Heart left ventricle (tissue), 16 donors: ENCODE data around the gene AQP2. TPM values are rescaled to one million over a fixed set of nuclear protein-coding genes. Genes with fewer than 3 reads are reported as not detected.

Experiments used
- ATAC-seq, 4 donors: fragments of 200-7000 bp; cut with Tn5 transposase; one replicate each; pipeline ENCODE4 v1.9.1; 2020 to 2022; ENCODE audit warnings: moderate library complexity in 4 of 4, mild to moderate bottlenecking in 3 of 4, moderate number of reproducible peaks in 1 of 4
- DNase-seq, 5 donors: peaks; one replicate each; pipeline ENCODE4 v3.0.0-alpha.2; 2020
- H3K27ac ChIP-seq, 12 donors: fragments of 200-600 bp; sonication (generic) in 4 of 12; one replicate each; pipeline versions ENCODE4 v1.5.0 to v1.8.0; 2016 to 2022; ENCODE audit warnings: mild to moderate bottlenecking in 2 of 12
- H3K27me3 ChIP-seq, 9 donors: fragments of 200-600 bp; sonication (generic) in 2 of 9; one replicate each; pipeline versions ENCODE4 v1.5.1 to v1.8.0; 2016 to 2022; ENCODE audit warnings: mild to moderate bottlenecking in 3 of 9
- H3K36me3 ChIP-seq, 9 donors: fragments of 200-600 bp; sonication (generic) in 2 of 9; one replicate each; pipeline versions ENCODE4 v1.5.0 to v1.8.0; 2018 to 2022; ENCODE audit warnings: mild to moderate bottlenecking in 2 of 9
- H3K4me1 ChIP-seq, 12 donors: fragments of 200-600 bp; sonication (generic) in 4 of 12; one replicate each; pipeline versions ENCODE4 v1.5.0 to v1.8.0; 2016 to 2022; ENCODE audit warnings: mild to moderate bottlenecking in 3 of 12
- H3K4me3 ChIP-seq, 12 donors: fragments of 200-600 bp; sonication (generic) in 4 of 12; one replicate each; pipeline versions ENCODE4 v1.5.0 to v1.8.0; 2017 to 2022; ENCODE audit warnings: mild to moderate bottlenecking in 9 of 12, moderate library complexity in 4 of 12
- H3K9me3 ChIP-seq, 12 donors: fragments of 200-600 bp; sonication (generic) in 4 of 12; one replicate each; pipeline versions ENCODE4 v1.5.0 to v1.8.0; 2016 to 2022; ENCODE audit warnings: mild to moderate bottlenecking in 1 of 12
- CTCF ChIP-seq, 12 donors: fragments of 200-600 bp; sonication (generic) in 4 of 12; IDR thresholded peaks; one replicate each; pipeline versions ENCODE4 v1.5.0 to v1.8.0; 2018 to 2022; ENCODE audit warnings: antibody characterized with exemption in 12 of 12, mild to moderate bottlenecking in 5 of 12
- POLR2A ChIP-seq, 2 donors: fragments of 450-650 bp; IDR thresholded peaks; one replicate each; pipeline ENCODE4 v1.6.1; 2017; ENCODE audit warnings: antibody characterized with exemption in 2 of 2, mild to moderate bottlenecking in 2 of 2, moderate library complexity in 2 of 2
- WGBS, 4 donors: extraction: QIAGEN DNeasy Blood & Tissue Kit in 2 of 4; methylation state at CpG; one replicate each; pipeline versions ENCODE4 v1.1.5 to v1.1.7; 2013 to 2018; 5-methylcytosine and 5-hydroxymethylcytosine counted together
- intact Hi-C, 10 donors: fragments of 100-400 bp; cut with DNase I; formaldehyde crosslinking; loops; one replicate each; pipeline versions ENCODE4 v1.11.1 to v1.14.2; 2022
- polyA plus RNA-seq, 2 donors: library from polyadenylated mRNA; stranded (reverse); fragments of 200-250 nt; gene quantifications; one replicate each; pipeline ENCODE4 v1.2.3, GENCODE V29; 2013
- total RNA-seq, 9 donors: library from RNA; depleted of rRNA in 2 of 9; stranded (reverse); fragments of >200 nt in 2 of 9; fragmentation: NEBNext Ultra II Directional in 3 of 9; extraction: Animal tissue kit (Norgen Biotek cat#: 25700) in 3 of 9; gene quantifications; one replicate each; pipeline versions ENCODE4 v1.1.0 to v1.2.4, GENCODE V29; 2016 to 2023
- donor health status: ischemic (EF 13 %, LVEDD 7.1; RV severe dilation, severe dysfunction).
- donor health status: healthy with polysubstance abuse.
- donor health status: DM: no; HTN: yes; CAD: no.
- donor health status: DM: no; HTN: no; CAD: no.
- donor health status: ischemic (EF 25% LVEDD 6.9; RV normal size, moderate dysfunction).
- donor health status: ischemic (EF 25% LVEDD 5.7; RV mildly dilated, moderate dysfunction).
- donor health status: healthy.
- donor health status: DM: yes; HTN: yes; CAD: no.
- donor health status: ischemic (EF 35%, LVEDD 5.7; RV mildly dilated, moderate dysfunction).
- donor health status: nonischemic (EF 11% LVEDD 7.7; RV severe dilation, severe dysfunction).
- donor health status: DM: yes; HTN: yes; CAD: no.
- donor health status: PGD.
- donor health status: ischemic (EF 29% LVEDD 5.4; RV normal size, mild dysfunction).
- donor health status: nonischemic (EF 23%, LVEDD 6.1; RV moderate dilation, normal function).

AQP2 gene
- total and polyA plus RNA-seq, 11 donors: not detected

- TF ChIP-seq CTCF (IDR thresholded peaks at IDR 0.05): no peak
- TF ChIP-seq POLR2A (IDR thresholded peaks at IDR 0.05): no peak
- ATAC-seq: no peak
- DNase-seq: no peak
- Histone ChIP-seq H3K9me3 (no peaks in the 10 kb centered on the region), H3K4me3 (no peak overlapping the region), H3K27me3 (peaks cover 0 to 45% (median 10%) of the 10 kb centered on the region in 9 donors), H3K27ac (no peak overlapping the region), H3K36me3 (no peaks in the 10 kb centered on the region), H3K4me1 (peaks cover 0 to 26% (median 0%) of the 10 kb centered on the region in 12 donors)
- intact Hi-C loops: loop anchor here in 2 of 10 donors (5.0 to 10.0 kb wide), 2 partner anchors 158 to 175 kb away; no protein-coding TSS in a partner anchor
- 75 to 100% (median 93%) methylated on average over 1 of the region's 1 CpG for WGBS, 4 donors
Observed at GRCh38 chr12:49952391-49953055, 2.0 kb downstream of the AQP2 start.

GRCh38 chr12:49953151-49953550 is 2.6 kb downstream of the AQP2 start:
- Histone ChIP-seq H3K27me3 (peaks cover 0 to 49% (median 10%) of the 10 kb centered on the region in 9 donors), H3K36me3 (no peaks in the 10 kb centered on the region), H3K27ac (no peak overlapping the region), H3K4me3 (no peak overlapping the region), H3K4me1 (peaks cover 0 to 26% (median 0%) of the 10 kb centered on the region in 12 donors), H3K9me3 (no peaks in the 10 kb centered on the region)
- intact Hi-C loops: loop anchor here in 2 of 10 donors (5.0 to 10.0 kb wide), 2 partner anchors 158 to 176 kb away; no protein-coding TSS in a partner anchor
- ATAC-seq: no peak
- 87 to 93% (median 91%) methylated on average over 3 to 4 of the region's 4 CpGs for WGBS, 4 donors
- no peak for DNase-seq
- TF ChIP-seq CTCF (IDR thresholded peaks at IDR 0.05) (no peak), POLR2A (IDR thresholded peaks at IDR 0.05) (no peak)

GRCh38 chr12:49953961-49954846 is 3.7 kb downstream of the AQP2 start:
- Histone ChIP-seq H3K4me3 (no peak overlapping the region), H3K36me3 (no peaks in the 10 kb centered on the region), H3K27me3 (peaks cover 0 to 60% (median 10%) of the 10 kb centered on the region in 9 donors), H3K4me1 (peaks cover 0 to 19% (median 0%) of the 10 kb centered on the region in 12 donors), H3K27ac (no peak overlapping the region), H3K9me3 (no peaks in the 10 kb centered on the region)
- no peak for DNase-seq
- 77 to 83% (median 78%) methylated on average over 18 to 21 of the region's 21 CpGs for WGBS, 4 donors
- intact Hi-C loops: loop anchor here in 2 of 10 donors (5.0 to 10.0 kb wide), 2 partner anchors 159 to 177 kb away; no protein-coding TSS in a partner anchor
- ATAC-seq: no peak
- TF ChIP-seq CTCF (IDR thresholded peaks at IDR 0.05) (no peak), POLR2A (IDR thresholded peaks at IDR 0.05) (no peak)
